Skeletal muscle cell (primary cell): Measurements from ENCODE around the gene UGT1A4.

ENCODE experiments used
- DNase-seq: peaks from one replicate; pipeline ENCODE4 v3.0.0-alpha.2; 2010; ENCODE audit warnings: low read depth
- H3K4me3 ChIP-seq: 2 replicates; pipeline ENCODE4 v1.5.1; 2011; ENCODE audit warnings: low read depth, mild to moderate bottlenecking, control low read depth, low read length, moderate library complexity

Gene UGT1A4

GRCh38 chr2:233819884-233820773, 101.6 kb downstream of the UGT1A4 start:
- DNase-seq, result no peak
- H3K4me3 ChIP-seq, result no peak overlapping the region

GRCh38 chr2:233820774-233821105, 102.2 kb downstream of the UGT1A4 start:
- no peak for DNase-seq
- H3K4me3 ChIP-seq, result no peak overlapping the region

- DNase-seq, result no peak
- H3K4me3 ChIP-seq, result no peak overlapping the region
Observed at GRCh38 chr2:233821196-233821595, 102.7 kb downstream of the UGT1A4 start.

- no peak for DNase-seq
- no peak overlapping the region for H3K4me3 ChIP-seq
Observed at GRCh38 chr2:233821709-233822100, 103.2 kb downstream of the UGT1A4 start.

GRCh38 chr2:233822101-233822771, 103.7 kb downstream of the UGT1A4 start:
- H3K4me3 ChIP-seq, result no peak overlapping the region
- DNase-seq, result no peak
